Loucy (cell line): ENCODE measurements around the gene LTB4R.

Experiments
- EZH2phosphoT487 ChIP-seq: fragments of 200-600 bp; IDR thresholded peaks from 2 replicates; pipeline ENCODE4 v1.6.1; 2018; ENCODE audit warnings: antibody characterized with exemption, mild to moderate bottlenecking, moderate library complexity, borderline replicate concordance
- TF ChIP-seq, protein P1 (sequence below): fragments of 200-600 bp; sonication (generic); conservative IDR thresholded peaks from 2 replicates; pipeline ENCODE4 v1.5.1; 2014; ENCODE audit warnings: mild to moderate bottlenecking, antibody characterized with exemption, low read length

GRCh38 chr14:24322672-24323071 is 11.4 kb downstream of the LTB4R start:
- TF ChIP-seq, protein P1, sequence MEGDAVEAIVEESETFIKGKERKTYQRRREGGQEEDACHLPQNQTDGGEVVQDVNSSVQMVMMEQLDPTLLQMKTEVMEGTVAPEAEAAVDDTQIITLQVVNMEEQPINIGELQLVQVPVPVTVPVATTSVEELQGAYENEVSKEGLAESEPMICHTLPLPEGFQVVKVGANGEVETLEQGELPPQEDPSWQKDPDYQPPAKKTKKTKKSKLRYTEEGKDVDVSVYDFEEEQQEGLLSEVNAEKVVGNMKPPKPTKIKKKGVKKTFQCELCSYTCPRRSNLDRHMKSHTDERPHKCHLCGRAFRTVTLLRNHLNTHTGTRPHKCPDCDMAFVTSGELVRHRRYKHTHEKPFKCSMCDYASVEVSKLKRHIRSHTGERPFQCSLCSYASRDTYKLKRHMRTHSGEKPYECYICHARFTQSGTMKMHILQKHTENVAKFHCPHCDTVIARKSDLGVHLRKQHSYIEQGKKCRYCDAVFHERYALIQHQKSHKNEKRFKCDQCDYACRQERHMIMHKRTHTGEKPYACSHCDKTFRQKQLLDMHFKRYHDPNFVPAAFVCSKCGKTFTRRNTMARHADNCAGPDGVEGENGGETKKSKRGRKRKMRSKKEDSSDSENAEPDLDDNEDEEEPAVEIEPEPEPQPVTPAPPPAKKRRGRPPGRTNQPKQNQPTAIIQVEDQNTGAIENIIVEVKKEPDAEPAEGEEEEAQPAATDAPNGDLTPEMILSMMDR, result no peak
- no peak for TF ChIP-seq EZH2phosphoT487
